ENCODE results near the gene OOSP4A.

DNA sequence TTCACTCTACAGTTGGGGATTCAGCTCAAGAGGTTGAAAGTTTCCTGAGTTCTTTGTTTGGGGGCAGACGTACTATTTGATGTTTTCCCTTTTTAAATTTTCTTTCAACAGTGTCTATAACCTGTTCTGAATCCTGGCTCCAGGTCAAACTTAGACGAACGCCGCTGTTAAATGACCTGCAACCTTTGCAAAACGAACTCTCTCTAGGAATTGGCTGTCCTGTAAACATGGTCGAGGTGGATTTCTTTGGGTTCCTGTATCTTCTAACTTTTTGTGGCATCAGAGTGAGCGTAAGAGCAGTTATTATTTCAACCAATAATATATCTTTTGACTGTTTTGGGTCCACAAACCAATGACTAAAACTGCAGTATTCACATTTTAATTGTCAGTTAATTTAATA lies 1.6 kb downstream of the OOSP4A start:
- TF ChIP-seq HCFC1 (IDR thresholded peaks at IDR 0.05; ENCODE audit: low read length) = no peak
- no peak for TF ChIP-seq CTCF (IDR thresholded peaks at IDR 0.05 in 2 of 3, conservative IDR thresholded peaks at IDR 0.05 in 1 of 3; ENCODE audit: control insufficient read depth in 2 of 3, extremely low read depth in 1 of 3, insufficient read depth in 1 of 3, low read depth in 3 of 3, low read length in 3 of 3)
- no peak for TF ChIP-seq CBX5 (IDR thresholded peaks at IDR 0.05; ENCODE audit: low read depth)
- TF ChIP-seq NR2C1 (IDR thresholded peaks at IDR 0.05) = no peak
- TF ChIP-seq, protein P1, sequence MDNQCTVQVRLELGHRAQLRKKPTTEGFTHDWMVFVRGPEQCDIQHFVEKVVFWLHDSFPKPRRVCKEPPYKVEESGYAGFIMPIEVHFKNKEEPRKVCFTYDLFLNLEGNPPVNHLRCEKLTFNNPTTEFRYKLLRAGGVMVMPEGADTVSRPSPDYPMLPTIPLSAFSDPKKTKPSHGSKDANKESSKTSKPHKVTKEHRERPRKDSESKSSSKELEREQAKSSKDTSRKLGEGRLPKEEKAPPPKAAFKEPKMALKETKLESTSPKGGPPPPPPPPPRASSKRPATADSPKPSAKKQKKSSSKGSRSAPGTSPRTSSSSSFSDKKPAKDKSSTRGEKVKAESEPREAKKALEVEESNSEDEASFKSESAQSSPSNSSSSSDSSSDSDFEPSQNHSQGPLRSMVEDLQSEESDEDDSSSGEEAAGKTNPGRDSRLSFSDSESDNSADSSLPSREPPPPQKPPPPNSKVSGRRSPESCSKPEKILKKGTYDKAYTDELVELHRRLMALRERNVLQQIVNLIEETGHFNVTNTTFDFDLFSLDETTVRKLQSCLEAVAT (IDR thresholded peaks at IDR 0.05) = no peak
- no peak for TF ChIP-seq ZNF274 (IDR thresholded peaks at IDR 0.05; ENCODE audit: insufficient read depth, insufficient read length)
- TF ChIP-seq MAX (IDR thresholded peaks at IDR 0.05; ENCODE audit: low read depth, low read length) = no peak
- no peak for TF ChIP-seq EP300 (IDR thresholded peaks at IDR 0.05; ENCODE audit: borderline replicate concordance in 1 of 2, control insufficient read depth in 1 of 2, low read depth in 2 of 2, low read length in 2 of 2)

Measured in GM12878 (cell line).